Measurements from ENCODE around the gene CAMK2A.

The CAMK2A gene

DNA sequence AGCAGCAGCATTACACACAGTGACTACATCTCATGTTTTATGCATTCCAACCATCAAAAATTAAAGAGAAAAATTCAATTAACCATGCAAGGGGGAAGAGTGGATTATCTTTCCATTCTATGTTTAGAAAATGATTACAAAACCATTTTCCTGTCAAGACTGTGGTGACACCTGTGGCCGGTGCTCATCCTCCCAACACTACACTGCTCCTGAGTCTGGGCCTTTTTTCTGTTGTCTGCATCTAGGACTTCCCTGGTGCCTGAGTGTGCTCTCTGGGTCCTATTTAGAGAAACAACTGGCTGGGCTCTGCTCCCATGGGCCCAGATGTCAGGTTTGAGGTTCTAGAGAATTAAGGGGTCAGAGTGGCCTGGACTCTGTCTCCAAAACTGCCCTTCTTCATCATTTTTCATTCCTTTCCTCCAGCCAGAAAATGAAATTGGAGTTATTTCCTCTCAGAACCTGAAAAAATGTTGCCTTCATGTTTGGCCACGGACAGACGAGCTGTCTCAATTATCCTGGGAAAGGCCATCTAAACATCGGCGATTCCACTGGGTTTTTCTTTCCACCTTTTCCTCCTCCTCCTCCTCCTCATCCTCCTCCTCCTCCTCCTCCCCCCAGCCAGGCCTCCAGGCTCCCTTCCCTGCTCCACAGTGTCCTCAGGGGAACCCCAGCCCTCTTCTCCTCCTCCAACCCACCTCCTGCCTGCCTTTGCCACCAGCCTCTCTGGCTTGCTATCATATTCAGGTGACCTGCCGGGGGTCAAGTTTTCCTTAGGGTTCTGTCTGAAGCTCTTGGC, 24.5 kb upstream of the CAMK2A start:
- no peak for DNase-seq

DNA sequence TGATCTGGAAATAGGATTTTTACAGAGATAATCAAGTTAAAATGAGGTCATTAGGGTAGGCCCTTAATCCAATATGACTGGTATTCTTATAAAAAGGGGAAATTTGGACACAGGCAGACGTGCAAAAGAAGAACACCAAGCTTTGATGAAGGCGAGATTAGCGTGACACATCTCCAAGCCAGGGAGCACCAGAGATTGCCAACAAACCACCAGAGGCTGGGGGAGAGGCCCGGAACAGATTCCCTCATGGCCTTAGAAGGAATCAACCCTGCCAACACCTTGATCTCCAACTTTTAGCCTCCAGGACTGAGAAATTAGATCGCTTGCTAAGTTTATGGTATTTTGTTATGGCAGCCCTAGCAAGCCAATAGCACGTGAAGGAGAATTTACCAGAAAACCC, 23.9 kb upstream of the CAMK2A start:
- no peak for DNase-seq

DNA sequence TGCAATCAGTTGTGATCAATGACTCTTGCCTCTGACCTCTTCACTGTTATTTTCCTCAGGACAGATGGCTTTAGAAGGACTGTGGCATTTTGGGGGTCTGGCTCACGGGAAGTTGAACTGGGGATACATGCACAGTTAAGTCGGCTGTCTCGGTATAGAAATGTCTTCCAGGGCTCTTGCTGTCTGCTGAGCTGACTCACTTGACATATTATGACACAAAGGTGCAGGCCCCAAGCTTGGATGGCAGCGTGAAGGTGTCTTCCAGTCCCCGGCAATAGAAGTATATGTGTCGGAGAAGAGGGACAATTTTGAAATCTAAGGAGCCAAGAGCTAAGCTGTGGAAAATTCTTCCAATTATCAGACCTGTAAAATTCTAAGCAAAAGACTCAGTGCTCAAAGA, 22.9 kb upstream of the CAMK2A start:
- no peak for DNase-seq

DNA sequence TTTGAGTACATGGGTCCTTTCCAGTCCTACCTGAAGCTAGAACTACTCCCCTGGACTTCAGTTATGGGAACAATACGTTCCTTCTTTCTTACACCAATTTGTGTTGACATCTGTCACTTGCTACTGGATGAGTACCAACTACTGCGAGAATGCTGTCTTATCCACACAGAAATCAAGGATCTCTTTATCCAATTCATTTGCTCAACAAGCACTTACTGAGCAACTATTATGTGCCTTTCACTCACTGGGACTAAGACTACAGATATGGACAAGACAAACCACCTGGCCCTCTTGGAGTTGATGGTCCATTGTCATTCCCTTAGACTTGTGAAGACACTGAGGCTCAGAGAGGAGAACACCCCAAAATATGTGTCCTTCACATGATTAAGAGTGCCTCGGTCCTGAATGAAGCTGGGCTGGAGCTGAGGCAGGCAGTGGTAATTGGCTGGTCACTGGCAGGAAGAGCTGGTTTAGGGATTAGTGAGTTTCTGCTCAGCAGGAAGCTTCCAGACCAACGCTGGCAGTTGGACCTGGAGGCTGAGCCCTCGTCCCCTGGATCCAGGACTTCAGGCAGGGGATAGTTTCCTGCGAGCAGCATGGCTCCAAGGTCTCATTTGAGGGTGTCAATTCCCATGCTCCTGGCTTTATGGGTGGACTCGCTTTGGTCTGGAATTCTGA, 21.6 kb upstream of the CAMK2A start:
- no peak for DNase-seq

DNA sequence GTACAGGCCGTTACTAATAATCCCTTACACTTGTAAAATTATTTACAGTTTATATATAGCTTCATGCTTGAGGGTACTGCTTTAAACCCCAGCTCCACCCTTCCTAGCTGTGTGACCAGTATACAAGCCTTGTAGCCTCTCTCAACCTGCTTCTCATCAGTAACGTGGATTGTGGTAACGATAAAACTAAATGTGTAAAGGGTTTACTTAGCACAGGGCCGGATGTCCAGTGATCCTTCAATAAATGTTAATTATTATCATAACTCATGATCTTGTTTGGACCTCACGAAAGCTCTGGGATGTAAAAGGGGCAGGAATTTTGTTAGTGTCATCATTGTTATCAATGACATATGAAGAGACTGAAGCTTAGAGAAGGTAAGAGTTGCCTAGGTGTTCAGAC, 20.7 kb upstream of the CAMK2A start:
- DNase-seq: no peak

DNA sequence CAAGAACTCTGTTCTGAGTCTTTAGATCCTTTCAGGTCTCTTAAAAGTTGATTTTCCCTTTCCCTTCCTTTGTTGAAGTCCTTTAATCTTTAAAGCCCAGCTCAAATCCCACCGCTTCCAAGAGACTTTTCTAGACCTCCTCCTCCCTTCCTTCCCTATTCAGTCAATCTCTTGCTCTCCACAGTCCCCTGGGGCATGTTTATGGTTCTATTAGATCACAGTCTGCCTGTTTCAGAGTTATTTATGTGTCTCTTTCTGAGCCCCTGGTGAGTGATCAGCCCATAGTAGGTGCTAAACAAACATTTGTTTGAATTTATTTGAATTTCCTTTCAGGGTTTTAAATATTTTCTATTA, 20.3 kb upstream of the CAMK2A start:
- DNase-seq: no peak

DNA sequence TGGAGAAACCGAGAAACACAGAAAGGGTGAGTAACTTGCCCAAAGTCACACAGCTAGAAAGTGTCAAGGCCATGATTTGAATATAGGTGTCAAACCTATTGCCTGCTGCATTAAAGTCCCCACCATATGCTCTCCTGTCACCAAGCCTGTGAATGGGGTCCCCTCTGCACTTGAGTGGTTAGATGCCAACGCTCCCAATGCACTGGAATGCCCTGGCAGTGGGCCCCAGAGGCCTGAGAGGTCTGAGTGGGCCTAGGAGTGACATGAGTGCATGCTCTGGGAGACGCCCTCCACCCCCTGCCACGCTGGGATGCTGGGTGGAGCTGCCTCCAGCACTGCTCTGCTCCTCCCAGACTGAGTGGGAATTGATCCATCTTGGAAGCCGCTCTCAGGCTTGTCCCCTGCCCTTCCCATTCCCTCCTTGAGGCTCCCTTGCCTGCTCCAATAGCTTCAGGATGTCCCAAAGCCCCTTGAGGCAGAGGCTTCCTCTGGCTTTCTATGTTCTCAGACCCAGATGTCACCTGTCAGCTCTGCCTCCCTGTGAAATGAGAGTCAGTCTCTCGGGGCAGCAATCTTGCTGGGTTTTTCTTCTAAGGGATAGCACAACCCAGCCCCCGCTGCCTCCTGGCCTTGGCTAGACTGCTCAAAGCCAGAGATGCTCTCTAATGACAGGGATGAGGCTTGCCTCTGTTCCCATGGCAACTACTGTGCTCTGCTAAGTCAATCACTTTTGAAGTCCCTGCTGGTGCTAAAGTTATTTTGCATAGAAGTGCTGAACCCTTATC, 19.7 kb upstream of the CAMK2A start:
- DNase-seq: no peak

DNA sequence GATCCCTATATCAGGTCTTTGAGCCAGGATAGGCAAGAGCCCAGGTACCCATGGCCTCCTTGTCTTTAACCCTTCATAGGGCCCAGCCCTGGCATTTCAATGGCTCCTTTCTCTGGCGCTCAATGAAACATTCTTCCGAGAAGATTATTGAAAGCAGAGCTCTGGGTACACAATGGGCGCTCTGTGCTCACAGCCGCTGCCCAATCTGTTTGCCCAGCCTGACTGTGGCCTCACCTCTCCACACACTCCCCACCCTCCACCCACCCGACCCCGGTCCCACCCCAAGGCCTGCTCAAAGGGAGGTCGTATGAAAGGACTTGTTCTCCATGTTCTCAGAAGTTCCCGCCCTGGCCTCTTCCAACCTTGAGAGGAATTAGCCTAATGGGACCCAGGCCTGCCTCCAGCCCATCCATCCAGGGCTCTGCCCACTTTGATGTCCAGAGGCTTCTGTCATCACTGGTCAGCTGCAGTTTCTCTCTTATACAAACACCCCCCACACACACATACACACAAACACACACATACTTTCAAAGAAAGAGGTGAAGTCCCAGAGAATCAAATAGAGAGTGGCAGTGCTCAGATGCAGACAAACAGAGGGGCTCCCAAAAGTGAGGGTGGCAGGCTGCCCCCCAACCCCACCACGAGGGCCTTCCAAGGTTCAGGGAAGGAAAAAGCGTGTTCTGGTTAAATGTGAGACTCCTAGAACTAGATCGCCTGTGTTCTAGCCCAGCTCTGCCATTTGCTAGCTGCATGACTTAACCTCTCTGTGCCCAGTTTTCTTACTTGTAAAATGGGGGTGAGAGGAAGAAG, 18.2 kb upstream of the CAMK2A start:
- DNase-seq: no peak

DNA sequence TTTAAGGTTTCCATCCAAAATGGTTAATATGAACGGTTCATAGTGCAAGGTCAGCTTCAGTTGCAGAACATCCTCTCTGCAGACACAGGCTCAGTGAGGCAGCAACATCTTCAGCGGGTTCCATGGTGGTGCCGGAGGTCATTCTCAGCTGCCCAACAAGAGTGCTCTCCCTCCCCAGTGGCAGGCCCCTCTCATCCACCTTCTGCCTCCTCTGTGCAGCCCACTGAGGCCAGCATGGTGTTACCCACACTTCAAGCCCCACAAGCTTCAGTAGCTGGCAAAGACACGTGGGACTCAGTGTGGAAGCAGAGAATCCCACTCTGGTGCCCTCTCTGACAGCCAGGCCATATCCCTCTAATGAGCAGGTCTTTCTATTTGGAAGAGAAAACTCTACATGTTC, 17.2 kb upstream of the CAMK2A start:
- no peak for DNase-seq

DNA sequence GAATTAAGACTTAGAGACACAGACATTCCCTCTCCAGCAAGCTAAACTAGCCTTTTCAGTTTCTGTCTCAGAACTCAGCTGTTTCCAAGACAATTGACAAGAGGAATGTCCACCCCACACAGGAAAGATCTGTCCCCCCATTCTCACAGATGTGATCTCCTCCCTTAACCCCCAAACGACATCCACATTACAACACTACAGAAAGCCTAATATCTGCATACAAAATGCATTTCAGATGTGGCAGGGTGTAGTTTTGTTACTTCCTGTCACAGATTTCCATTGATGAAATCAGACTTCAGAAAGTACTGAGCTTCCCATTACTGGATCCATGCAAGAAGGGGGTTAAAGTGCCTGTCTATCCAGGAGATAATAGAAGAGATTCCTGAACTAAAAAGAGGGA, 16.0 kb upstream of the CAMK2A start:
- DNase-seq: no peak

DNA sequence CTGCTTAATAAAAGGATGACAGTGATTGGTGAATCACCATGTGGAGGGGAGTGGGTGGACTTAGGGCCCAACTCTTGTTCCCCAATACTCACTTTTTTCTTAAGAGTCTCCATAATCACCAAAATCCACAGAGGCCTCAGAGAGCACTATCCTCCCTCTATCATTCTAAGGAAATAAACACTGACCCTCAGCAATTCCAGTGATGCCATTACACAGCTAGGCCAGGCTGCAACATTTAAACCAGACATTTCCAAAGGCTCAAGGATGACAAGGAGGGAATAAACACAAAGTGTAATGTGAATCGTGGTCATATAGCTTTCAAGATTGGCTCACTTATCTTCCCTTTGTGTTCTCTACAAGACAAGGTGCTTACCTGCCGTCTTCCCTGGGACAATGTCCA, 15.5 kb upstream of the CAMK2A start:
- DNase-seq: no peak

DNA sequence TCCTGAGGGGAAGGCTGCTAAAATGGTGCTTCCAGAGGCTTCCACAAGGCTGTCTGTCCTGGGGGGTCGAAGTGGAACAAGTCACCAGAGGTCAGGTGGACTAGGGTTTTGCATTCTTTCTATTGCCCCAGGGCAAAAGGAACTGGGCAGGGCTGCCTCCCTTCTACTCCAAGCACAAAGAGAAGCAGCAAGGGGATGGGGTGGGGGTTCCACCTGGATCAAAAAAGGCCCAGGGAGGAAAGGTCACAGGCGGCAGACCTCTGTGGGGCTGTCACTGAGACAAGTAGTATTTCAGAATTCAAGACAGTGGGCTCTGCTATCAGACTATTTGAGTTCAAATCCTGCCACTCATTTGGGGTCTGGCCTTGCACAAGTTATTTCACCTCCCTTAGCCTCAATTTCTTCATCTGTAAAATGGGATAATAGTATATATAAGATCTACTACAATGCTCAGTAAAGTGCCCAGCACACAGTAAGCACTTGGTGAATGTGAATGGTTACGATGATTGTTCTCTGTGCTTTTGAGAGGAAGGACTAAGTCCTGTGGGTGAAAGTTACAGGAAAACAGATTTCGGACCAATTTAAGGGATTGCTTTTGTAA, 15.0 kb upstream of the CAMK2A start:
- DNase-seq: no peak

DNA sequence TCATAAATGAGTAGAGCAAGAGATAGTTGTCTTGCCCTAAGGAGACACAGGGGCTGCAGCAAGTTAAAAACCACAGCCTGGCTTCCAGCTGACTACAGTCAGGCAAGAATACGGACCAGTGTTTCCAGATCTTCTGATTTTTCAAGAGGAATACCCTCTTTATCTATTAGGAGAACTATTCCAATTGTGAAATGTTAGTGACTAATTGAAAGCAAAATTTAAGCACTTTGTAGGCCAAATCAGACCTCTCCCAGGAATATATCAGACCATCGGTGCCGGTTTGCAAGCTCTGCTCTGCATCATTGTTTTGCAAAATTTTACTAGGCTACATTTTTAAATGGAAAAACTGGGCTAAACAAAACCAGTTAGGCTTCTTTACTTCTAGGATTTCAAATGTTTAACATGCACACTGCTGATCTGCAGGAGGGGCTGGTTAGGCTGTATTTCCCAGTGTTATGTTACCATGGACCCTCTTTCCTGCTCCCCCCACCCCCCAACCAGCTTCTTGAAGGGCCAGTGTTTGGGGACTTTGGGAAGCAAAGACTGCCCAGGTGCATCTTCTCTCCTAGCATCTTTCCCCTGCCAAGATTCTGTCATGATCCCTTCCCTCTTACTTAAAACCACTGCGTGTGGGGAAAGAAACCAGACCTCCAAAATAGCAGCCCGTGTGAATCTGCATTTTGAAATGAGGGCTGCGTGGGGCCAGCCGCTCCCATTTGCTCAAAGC, 14.2 kb upstream of the CAMK2A start:
- DNase-seq: no peak

DNA sequence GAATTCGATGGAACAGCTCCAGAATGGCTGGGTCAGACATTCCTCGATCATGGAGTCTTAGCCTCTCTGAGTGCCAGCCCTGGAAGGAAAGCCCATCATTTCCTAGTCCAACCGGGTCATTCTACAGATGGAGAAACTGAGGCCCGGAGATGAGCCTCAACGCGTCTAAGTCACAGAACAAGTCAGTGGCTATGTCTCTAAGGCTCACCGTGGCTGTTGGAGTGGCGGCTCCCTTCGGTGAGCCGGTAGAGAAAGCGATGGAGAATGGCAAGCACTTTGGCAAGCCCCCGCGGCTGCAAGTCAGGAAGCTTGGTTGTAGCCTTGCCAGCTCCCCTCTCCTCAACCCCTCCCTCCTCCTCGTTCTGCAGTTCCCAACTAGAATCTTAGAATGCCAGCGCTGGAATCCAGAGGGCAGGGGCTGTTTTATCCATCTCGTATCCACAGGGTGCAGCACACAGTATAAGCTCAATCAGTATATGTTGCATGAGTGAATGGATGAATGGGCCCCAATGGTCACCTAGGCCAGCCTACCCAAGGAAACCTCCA, 13.6 kb upstream of the CAMK2A start:
- no peak for DNase-seq

DNA sequence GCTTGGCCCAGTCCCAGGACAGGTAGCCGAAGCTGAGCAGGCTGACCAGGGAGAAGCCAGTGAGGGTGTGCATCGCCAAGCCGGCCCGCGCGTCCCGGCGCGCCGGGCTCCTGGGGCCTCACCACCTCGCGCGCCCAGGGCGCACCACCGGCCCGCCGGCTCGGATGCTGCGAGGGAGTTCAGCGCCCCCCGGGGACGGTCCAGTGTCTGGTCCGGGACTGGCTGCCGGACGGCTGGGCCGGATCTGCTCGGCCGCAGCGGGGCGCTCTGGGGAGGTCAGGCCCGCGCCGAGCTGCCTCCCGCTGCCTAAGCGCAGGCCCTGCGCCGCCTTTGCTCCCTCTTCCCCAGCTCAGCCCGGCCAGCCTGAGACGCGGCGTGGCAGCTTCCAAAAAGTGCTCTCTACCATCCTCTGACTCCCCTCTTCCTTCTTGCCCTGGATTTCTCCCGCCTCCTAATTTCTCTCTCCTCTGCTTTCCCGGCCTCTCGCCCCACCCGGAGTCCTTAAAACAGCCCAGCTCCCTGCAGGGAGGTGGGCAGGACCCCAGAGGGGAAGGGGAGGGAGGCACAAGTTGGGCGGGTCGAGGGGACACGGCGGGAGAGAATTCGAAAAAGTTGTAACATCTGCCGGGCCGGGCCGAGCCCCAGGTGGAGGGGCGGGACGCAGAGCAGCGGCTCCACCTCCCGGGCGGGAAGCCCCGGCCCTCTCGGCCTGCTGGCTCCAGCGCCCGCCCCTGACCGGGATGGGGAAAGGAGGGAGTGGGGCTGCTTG, 12.9 kb upstream of the CAMK2A start, which contains the start of gene ARSI:
TSS of gene ARSI (minus strand) at position 605 of the 769 bp plus-strand sequence. CDS start at position 73, 532 bp downstream.
- no peak for DNase-seq

DNA sequence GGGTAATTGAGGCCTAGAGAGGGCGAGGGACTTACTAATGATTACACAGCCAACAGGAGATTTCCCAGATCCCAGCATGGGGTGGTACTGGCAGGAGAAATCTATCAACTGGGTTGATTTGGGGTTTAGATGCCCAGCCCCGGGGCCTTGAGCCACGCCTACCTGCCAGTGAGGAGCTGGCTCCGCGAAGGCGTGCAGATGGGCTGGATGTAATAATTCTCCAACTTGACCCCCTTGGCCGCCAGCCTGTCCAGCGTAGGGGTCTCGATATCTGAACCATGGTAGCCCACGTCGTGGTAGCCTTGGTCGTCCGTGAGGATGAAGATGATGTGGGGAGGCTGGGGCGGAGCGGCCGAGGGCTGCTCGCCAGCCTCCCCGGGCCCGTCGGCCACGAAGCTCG, 12.3 kb upstream of the CAMK2A start:
- no peak for DNase-seq

DNA sequence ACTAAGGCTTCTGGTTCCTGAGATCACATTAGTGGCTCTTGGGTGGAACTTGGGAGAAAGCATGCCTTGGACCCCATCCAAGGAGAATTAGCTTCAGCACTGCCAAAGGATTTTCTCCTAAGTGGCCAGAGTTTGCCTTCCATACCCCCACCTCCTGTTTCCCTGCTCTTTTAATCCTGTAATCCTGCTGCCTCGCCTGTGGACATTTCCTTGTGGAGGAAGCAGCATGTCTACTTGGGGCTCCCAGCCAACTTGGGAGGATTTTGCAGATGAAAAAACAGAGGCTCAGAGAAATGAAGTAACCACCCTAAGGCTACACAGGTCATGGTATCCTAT, 11.6 kb upstream of the CAMK2A start:
- no peak for DNase-seq

DNA sequence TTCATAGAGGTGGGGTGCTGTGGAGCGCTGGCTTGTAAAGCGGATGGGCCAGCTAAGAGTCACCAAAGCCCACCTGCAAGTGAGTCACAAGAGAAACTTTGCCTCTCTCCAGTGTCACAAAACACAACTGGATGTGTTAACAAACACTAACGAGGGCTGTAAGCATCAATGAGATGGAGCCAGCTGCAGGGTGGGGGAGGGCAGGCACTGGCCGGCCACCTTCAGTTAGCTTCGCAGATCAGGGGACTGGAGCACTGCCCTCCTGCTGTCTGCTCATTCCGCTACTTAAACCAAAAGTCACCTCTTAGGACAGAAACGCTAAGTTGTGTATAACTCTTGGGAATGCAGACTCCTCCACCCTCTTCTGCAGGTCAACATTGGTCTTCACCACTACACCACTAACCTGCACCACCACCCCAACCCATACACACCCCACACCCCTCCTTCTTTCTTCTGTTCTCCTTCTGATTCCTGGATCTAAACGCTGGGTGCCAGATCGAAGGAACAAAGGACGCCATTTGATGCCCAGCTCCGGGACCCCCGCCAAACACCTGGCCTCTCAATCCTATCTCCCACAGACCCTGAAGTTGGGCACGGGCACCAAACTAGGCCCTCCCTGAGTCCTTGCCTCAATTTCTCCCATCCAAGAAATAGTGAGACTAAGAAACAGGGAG, 11.1 kb upstream of the CAMK2A start:
- DNase-seq: no peak

DNA sequence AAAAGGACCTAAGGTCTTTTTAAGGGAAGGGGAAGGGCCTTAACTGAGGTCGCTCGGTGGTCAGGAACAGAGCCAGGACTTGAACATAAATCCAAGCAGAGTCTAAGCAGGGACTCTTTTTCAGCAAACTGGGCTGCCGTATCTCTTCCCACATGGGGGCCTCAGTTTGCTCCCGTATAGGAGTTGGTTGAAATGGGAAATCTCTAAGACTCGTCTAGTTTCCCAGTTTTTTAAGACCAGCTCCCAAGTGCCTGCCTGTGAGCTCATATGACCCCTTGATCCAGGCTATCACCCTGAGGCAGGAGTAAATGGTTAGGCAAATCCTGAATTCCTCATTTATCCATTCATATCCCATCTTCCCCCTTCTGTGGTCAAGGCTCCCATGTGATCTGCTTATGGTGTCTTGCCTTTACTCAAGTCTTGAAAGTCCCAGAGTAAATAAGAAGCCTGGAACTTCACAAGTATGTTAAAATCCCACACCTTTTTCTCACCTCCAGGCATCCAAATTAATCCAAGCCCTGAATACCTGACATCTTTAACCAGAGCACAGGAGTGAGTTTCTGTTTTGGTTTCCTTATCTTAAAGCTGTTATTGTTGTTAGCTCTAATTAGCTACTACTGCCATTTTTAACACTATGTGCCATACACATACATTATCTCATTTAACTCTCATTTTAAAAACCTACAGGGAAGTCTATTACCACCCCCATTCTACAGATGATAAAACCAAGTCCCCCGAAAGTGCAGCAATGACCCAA, 10.2 kb upstream of the CAMK2A start:
- DNase-seq: no peak
